Renal cortex interstitium (tissue), 11 donors: ENCODE measurements around the gene MPZL3. TPM values are rescaled to one million over a fixed set of nuclear protein-coding genes. Genes with fewer than 3 reads are reported as not detected.

Experiments used
- DNase-seq, 11 donors: peaks; one replicate each; pipeline ENCODE4 v3.0.0-alpha.2; 2013; ENCODE audit warnings: low read depth in 9 of 11, low spot score in 4 of 11; ENCODE audit errors: extremely low read depth in 1 of 11
- polyA plus RNA-seq, 3 donors: library from polyadenylated mRNA; unstranded; fragments of 120-200 nt; gene quantifications; one replicate each; pipeline ENCODE4 v1.2.1, GENCODE V29; 2013; ENCODE audit not compliant: insufficient read length in 3 of 3

MPZL3 gene
- polyA plus RNA-seq, 3 donors, result 5.1 to 8.2 (median 6.8) TPM

DNA sequence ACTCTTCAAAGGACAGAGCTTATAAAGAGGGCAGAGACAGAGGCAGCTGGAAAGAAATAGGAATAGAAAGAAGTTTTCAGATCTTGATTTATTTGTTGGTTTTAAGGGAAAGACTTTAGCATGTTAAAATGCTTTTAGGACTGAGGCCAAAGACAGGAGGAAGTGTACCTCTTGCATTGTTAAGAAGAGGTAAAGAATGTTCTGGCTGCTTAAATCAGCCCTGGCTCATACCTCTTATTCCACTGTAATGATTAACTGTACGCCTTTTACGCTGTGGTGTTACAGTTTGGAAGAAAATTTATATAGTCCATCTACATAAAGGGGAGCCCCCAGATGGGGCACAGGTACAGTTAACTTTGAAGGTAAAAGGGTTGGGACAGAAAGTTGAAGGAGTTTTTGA lies 22.0 kb upstream of the MPZL3 start:
- peak in 1 of 11 donors; percentile 14 for DNase-seq

DNA sequence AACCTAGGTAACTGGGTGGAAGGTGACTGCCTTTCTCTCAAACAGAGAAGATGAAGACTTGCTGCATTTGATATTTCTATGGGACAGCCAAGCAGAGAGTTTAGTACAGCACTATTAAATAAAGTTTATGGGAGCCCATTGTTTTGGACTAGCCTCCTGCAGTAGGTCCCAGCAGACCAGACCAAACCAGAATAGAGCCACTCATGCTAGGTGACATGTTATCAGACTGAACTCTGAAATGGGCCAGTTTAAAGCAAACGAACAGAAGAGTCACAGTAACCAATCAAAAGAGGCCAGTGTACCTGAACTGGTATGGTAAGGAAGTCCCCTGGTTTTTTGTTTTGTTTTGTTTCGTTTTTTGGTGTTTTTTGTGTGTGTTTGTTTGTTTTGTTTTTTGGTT lies 19.8 kb upstream of the MPZL3 start:
- no peak for DNase-seq

DNA sequence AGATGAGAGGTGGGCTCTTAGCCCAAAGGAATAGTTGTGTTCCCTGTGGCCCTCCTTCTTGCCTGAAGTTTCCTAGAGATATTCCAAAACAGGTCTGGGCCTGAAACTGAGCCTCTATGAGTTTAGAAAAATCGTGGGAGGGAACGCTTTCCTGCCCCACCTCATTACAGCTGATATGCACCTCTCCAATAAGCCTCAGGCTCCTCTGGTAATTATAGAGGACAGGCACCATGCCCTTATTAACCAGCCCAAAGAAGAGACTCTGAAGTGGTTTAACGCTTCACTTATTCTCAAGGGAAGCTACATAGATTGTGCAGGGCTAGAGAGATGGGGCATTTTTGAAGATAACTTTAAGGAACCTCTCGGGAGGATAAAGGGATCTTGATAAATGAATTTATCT lies 15.3 kb upstream of the MPZL3 start:
- no peak for DNase-seq

DNA sequence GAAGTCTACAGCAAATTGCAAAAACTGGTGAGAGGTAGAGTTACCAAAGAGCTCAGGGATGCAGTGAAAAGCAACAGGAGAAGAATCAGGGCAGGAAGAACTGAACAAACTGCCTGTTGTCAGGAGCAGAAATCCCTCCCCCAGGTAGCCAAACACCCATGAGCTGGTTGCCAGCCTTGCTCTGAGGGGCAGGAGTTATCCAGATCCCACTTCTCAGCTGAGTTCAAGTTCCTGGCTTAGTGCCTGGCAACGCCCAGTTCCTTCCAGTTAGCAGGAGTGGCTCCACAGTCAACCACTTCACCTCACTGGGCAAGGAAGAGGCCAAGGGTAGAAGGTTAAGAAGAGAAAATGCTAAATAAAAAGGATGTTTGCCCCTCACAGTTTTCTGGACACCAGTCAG lies 13.8 kb upstream of the MPZL3 start:
- DNase-seq, result peak in 1 of 11 donors; percentile 7

DNA sequence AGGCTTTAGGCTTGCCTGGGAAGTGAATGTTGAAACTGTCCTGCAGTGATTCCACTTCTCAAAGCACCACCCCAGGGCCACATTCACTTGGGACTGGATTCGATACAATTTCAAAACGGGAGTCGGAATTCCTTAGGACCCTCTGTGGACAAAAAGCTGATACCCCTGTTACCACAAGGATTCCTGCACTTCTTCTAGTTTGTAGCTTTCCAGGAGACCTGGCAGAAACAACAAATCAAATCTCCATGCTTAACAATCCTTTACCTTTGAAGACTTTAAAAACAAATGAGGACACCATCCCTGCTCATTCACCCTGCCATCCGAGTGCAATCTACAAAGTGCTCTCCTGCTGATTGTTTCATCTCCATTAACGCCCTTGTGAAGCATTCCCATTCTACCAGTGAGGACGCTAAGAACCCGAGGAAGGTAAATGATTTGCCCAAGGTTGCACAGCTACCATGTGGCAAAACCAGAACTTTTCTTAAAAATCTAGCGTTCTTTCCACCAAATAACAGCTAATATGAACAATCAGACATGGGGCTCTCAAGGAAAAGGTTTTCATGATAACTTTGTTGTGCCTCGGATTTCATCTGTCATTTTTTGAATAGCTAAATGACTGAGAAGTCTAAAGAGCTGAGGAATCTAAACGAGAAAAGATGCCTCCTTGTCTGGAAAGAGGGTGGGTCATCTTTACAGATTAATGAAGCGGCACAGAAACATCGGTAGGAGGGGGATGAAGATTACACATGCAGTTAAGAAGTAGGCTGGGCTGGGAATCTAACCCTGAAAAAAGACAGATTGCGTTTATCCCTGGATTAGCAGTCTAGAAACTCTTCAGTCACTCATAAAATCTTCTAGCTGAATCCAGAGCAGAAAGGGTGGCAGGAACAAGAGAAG lies 12.7 kb upstream of the MPZL3 start:
- DNase-seq, result peak in 1 of 11 donors; percentile 12

DNA sequence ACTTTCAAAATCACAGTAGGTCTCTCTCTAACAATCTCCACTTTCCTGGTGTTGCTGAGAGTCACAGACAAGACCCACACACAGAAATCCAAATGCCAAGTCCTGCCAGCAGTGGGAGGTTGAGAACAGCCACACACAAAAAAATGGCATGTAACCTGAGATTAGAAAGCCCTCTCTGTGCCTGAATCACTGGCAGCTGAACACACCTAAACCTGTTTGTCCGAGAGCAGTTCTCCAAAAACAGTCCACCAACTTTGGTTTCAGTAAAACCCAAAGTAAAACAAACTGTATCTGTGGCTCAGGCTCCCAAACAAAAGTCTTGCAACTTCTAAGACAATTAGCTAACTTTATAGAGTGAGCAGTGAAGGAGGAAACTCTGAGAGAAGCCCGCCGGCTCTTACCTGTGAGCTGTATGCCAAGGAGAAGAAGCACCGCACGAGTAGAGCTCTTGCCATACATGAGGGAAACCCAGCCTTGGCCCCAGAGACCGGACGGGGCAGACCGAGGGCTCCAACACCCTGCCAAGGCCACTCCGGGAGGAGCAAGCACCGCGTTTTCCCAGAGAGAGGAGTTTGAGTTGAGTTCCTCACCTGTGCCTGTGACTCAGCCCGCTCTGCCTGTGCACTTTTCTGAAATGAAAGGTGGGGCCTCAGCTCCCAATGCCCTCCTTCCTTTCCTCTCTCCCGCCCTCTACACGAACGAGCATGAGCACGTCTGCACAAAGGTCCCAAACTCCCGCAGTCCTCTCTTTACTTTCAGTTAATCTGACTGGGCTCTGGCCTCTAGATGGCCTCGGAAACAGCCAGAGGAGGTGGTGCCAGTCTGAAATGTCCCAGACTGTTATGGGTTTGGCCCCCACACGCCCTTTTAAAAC lies 11.8 kb upstream of the MPZL3 start, which contains the start of gene MPZL2:
TSS of gene MPZL2 (minus strand) at position 603 of the 874 bp plus-strand sequence. CDS start at position 459, 144 bp downstream.
- peak in 3 of 11 donors; percentile 21 to 50 (median 25) for DNase-seq

DNA sequence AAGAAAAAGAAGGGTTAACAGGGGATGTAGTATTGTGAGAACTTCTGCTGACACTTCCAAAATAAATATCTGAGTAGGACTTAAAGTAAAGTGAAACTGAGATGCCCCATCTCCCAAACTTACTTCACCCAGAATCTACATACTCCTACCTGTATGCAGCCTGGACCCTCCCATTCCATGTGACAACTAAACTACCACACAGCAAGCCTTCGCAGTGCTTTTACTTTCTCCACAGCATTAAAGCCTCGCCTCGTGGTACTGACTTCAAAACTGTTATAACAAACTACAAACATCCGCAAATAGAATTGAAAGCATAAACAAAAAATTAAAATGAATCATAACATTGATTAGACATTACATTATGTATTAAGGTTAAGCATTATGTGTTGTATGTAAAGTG lies 10.9 kb upstream of the MPZL3 start:
- DNase-seq, result no peak

DNA sequence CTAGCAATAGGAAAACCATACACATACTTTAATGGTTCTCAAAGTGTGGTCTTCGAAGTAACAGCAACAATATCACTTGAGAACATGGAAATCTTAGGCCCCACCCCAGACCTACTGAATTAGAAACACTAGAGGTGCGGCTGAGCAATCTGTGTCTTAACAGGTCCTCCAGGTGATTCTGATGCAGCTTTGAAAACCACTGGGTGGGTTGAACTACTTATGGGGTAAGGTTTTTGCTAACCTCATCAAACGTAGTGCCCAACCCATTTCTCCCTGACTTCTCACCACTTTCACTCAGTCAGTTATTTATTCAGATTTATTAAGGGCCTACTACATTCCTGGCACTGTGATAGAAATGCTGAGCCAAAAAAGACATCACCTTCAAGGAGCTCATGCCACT lies 8.2 kb upstream of the MPZL3 start:
- DNase-seq, result no peak

DNA sequence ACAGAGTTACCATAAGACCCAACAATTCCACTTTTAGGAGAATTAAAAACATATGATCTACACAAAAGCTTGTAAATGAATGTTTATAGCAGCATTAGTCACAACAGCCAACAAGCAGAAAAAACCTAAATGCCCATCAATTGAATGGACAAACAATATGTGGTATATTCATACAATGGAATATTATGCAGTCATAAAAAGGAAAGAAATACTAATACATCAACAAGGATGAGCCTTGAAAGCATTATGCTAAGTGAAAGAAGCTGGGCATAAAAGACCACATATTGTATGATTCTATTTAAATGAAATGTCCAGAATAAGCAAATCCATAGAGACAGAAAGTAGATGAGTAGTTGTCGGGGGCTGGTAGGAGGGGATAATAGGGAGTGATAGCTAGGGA lies 7.0 kb upstream of the MPZL3 start:
- DNase-seq, result no peak

DNA sequence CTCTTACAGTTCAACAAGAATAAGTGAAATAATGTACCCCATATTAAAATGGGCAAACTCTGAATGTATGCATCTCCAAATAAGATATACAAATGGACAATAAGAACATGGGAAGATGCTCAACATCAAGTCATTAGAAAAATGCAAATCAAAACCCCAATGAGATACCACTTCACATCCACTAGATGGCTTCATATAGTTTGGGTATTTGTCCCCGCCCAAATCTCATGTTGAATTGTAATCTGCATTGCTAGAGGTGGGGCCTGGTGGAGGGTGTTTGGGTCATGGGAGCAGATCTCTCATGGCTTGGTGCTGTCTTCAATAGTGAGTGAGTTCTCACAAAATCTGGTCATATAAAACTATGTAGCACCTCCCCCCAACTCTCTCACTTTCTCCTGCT lies 6.2 kb upstream of the MPZL3 start:
- DNase-seq, result no peak

DNA sequence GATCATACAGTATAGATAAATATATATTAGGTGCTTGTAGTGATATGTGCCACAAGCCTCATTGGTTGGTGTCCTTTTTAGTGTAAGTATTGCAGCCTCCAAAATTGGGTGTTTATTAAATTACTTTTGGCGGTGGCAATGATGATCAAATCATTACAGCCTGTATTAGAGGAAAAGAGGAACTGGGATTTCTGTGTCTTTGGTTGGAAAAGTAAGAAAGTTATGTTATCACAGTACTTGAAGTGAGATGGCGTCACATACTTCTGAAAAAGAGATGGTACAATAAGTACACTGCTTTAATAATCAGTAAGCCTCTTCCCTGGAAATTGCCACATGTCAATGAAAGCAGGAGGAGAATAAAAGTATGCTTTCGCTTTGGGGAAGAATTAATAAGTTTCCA lies 523 bp upstream of the MPZL3 start:
- DNase-seq, result no peak

DNA sequence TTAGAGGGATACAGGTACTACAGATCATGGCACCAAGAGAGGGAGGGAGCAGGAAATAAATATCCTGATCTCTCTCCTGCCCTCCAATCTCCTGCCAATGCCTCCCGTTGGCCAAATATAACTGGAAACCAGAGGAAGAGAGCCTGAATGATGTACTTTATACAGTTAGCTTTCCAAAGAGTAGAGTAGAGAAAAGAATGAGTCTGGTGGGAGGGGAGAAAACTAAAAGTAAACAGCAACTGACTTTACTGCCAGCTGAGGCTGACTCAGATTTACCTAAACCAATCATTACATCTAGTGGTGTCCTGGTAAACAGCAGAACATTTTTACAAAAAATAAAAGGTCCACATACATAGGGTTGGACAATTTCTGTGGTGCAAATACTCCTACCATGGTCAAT lies 5.1 kb downstream of the MPZL3 start:
- DNase-seq, result no peak

DNA sequence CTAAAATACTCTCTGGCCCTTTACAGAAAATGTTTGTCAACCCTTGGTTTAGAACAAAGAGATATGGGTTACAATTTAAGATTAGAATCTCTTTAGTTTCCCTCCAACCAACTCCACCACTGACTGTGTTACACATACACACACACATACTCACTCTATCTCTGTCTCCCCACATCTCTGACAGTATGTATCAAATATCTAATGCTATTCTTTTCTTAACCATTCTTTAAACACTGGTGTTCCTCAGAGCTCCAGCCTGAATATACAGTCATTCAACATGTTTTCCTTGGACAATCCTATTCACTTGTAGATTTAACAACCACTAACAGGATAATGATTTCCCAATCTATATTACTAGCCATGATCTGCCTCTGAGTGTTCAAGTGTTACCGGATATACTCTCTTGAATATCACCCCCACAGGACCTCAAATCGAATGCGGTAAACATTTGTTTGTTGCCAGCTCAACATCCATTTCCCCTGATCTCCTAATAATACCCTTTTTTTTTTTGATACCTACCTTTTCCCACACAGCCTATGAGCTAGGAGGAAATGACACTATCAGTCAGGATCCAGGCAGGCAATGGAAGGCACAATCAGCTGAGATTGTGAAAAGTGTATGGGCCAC lies 6.1 kb downstream of the MPZL3 start:
- DNase-seq, result no peak

DNA sequence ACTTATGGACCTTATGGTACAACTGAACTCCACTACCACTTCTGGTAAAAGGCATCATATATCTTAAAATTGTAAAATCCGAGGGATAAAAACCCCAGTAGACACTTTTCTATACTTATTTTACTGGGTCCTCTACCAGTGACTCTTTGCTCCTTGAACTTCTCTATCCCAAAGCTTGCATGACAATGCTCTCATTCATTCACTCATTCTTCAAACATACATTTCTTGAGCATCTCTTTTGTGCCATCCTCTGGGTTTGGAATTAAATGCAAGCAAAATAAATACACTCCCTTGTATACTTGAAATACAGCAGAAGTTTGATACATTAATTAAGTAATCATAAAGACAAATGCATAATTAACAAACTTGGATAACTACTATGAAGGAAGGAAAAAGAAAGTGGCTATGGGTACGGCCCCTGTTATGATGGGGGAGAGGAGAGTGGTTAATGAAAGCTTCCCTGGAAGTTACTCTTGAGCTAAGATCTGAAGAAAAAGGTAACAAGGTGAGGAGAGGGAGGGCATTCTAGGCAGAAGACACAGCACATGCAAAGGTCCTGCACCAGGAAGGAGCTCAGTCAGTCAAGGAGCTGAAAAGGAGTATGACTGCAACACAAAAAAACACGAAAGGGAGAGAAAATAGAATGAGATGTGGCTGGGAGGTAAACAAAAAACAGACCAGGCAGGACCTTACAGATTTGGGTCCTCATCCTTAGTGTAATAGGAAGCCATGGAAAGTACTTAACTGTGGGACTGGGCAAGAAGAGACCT lies 8.0 kb downstream of the MPZL3 start:
- DNase-seq, result no peak

DNA sequence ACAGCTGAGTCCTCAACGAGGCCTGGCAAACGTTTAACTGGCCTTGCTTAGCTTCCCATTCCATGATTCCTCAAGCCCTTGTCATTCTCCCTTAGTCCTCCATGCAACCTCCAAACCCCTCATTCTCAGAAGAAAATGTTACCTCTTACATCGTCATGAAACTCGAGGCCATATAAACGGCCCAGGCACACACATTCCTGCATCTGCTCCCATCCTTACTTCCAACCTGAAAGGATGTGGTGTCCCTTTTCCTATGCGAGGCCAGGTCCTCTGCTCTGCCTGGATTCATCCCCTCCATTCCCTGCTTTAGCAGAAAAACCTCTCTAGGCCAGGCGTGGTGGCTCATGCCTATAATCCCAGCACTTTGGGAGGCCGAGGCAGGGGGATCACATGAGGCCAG lies 9.0 kb downstream of the MPZL3 start:
- DNase-seq, result no peak

DNA sequence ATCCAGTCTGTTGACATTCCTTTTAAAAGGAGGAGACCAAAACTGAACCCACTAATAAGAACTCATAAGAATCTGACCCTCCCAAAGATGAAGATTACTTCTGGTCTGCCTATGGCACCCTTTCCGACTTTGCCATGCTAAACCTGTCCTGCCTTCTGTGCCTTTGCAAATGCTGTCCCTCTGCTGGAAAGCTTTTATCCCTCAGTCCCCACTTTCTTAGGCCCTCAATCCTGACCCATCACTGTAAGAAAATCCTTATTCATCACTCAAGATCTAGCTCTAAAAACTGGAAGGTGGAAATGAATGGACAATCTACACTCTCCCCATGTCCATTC lies 10.4 kb downstream of the MPZL3 start:
- no peak for DNase-seq

DNA sequence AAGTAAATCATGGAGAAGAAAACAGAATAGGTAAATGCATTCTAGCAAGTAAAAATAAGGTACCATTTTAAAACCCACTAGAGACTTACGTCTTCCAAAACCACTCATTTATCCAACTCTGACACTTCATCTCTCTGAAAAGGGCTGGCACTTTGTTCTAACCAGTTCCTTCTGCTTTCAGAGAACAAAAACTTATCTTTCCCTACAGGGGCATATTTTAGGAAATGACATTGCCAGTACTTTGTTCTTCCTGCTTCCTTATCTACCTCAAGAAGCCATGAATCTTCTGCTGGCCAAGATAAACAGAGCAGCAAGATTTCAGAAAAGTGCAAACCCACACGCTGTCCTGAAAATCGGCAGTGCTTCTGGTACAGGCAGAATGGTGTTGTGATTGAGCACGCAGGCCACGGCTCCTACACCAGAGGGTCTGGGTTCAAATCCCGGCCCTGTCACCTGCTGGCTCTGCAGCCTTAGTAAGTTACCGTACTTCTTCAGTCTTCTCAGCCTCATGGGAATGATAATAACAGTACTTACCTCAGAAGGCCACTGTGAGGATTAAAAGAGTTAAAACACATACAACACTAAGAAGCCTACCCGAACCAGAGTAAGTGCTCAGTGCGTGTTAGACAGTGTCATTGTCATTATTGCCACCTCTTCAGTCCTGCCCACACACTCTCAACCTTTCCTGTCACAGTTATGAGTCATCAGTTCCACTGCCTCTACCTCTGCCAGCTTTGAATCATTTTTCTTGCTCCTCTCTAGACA lies 11.0 kb downstream of the MPZL3 start:
- no peak for DNase-seq

DNA sequence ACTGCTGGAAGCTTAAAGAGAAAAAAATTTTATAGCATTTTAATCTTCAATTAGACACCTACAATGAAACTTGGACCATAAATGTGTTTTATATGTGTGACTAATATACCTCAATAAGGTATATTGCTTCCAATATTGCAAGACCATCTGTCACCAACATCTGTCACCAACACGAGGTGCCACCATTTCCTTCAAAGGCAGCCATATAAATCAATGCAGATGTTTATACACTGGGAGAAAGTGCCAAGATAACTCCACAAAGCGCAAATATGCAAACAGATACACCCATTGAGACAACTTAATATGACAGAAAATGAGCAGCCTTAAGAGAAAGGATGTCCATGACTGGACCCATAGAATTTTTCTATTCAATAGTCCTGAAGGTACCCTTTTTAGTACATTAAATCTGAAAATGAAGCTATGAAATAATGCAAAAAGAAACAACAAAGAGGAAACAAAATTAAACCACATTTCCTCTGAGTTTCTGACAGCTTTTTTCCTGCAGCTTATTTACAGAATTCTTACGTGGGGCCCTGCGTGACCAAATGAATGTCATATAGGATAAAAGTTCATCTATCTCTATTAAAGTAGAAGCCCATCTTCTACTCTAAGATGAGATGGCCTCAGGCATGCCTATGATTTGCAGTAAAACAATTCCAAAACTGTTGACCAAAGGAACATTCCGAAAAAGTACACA lies 12.5 kb downstream of the MPZL3 start:
- no peak for DNase-seq
